Stimulated activated CD4-positive, alpha-beta T cell treated with anti-CD3 and anti-CD28 coated beads, TNF-alpha, amount 100 ng/mL, for 48 hours (primary cell): Measurements from ENCODE around the gene VEPH1.

Source experiments
- DNase-seq, 3 donors: peaks; one replicate each; pipeline ENCODE4 v3.0.0-alpha.2; 2020; ENCODE audit warnings: low read depth in 3 of 3

The VEPH1 gene

GRCh38 chr3:157477441-157477840 lies 25.8 kb downstream of the VEPH1 start:
- no peak for DNase-seq

GRCh38 chr3:157475921-157476414 lies 27.2 kb downstream of the VEPH1 start:
- DNase-seq, result no peak

DNA sequence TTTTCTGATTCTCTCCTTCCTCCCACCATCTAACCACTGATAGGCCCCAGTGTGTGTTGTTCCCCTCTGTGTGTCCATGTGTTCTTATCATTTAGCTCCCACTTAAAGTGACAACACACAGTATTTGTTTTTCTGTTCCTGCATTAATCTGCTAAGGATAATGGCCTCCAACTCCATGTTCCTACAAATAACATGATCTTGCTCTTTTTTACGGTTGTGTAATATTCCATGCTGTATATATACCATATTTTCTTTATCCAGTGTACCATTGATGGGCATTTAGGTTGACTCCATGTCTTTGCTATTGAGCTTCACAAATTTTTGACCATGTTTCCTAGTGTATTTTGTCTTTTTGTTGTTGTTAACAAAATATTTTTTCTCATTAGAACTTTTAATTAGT lies 30.6 kb downstream of the VEPH1 start:
- no peak for DNase-seq

GRCh38 chr3:157471064-157471463 lies 32.2 kb downstream of the VEPH1 start:
- no peak for DNase-seq

DNA sequence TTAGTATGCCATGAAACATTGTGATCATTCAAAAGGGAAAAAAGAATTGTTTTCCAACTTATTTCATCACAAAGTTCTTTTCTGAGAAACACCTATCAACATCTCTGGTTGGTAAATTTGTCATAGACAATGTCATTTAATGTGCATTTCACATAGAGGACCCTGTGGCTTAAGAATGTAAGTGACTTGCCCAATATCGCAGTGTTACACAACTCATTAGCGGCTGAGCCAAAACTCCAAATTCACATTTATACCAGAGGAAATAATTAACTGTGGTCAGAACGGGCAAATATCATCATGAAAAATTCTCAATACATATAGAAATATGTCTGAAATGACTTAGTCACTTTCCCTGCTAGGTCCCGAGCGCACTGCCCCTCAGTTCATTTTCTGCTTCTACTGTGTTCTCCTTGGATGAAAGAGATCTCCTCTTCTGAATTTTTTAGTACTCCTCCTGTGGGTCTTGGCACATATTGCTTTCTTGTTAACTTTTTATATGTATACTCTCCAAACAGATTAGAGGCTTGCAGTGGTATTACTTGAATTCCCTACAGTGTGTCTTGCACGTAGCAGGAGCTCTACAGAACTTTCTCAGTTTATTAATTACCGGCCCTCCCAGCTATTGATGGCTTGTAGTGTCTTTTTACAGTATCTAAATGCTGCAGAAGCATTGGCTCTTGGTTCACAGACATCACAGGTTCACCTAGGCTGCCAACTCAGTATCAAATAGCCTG lies 33.5 kb downstream of the VEPH1 start:
- DNase-seq, result no peak

- DNase-seq, result no peak
Measured at GRCh38 chr3:157467200-157467599, 36.0 kb downstream of the VEPH1 start.

DNA sequence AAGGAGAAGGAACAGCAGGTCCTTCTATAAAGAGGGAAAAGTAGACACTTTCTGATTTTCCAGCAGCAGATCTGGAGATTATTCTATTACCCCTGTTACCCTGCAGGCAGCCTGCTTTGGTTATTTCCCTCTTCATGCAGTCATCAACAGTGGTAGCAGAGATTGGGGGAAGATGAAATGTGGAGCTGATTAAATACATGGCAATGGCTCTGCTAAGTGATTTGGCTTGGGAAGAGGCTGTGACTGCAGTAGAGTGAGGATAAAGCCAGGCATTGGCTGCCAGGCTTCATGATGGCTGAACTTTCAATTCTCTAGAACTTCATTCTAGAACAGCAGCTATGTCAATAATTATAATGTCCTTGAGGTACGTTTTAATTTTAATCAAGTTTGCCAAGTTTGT lies 37.5 kb downstream of the VEPH1 start:
- DNase-seq, result no peak

DNA sequence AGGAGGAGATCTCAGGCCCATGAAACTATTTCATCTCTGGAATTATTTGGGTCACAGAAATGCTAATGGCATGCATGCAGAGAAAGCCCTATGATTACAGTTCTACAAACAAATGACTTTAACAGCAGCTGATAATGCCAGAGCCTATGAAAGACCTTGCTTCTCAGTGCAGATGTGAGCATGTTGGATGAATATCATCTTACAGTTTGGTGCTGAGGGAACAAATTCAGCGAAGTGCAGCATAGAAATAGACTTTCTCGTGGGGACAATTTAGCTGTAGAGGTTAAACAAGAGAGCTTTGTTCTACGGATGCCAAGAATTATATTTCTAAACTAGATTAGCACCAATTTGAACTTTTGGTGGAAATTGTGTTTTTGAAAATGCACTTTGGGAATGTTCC lies 38.9 kb downstream of the VEPH1 start:
- DNase-seq, result no peak

- no peak for DNase-seq
Measured at GRCh38 chr3:157463816-157464215, 39.4 kb downstream of the VEPH1 start.

DNA sequence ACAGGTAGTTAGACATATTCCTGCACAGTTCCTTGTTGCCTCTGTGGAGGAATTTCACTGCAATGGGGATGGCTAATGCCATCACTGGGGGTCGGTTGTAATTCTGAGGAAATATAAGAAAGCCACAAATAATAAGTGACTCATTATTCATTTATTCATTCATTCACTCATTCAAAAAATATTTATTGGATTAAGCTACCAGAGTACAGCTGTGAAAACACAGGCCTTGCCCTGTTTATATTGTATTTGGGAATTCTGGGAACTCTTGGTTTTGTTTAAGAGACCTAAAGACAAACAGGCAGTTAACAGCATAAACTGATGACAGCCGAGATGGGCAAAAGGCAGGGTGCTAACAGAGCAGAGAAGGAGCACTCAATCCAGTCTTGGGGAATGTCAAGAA lies 43.0 kb downstream of the VEPH1 start:
- DNase-seq, result no peak

DNA sequence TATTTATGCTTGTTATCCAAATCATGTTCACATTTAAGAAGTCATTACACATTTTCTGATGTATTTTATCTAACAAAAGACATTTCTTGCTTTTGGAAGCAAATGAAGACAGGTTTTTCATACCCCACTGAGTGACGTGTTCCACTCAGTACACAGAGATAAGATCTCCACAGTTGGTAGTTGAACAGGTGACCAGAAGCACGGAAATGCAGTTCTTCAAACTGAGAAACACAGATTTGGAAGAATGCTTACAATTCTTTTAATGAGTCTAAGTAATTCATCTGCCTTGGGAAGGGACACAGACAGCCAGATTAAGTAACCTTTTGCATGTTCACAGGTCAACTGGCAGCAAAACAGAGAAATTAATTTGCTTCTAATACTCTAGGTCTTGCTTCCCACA lies 43.5 kb downstream of the VEPH1 start:
- DNase-seq, result no peak

DNA sequence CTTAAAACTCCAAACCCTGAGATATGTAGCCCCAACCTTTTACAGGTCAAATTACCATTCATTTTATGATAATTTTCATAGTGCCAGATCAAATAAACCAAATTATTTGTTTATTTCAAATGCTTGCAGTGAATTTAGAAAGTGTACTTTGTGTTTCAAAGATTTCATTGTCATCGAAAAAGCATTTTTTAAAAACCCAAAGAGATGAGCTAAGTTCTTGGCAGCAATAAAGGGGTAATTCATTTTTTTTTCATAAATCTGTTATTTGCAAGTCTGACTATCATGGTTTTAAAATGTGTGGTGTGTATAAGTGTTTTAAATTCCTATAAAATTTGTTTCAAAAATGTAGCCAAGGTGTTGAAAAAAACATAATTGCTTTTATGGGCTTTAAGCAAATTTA lies 49.4 kb downstream of the VEPH1 start:
- DNase-seq, result no peak

GRCh38 chr3:157452097-157452496 lies 51.1 kb downstream of the VEPH1 start:
- no peak for DNase-seq

DNA sequence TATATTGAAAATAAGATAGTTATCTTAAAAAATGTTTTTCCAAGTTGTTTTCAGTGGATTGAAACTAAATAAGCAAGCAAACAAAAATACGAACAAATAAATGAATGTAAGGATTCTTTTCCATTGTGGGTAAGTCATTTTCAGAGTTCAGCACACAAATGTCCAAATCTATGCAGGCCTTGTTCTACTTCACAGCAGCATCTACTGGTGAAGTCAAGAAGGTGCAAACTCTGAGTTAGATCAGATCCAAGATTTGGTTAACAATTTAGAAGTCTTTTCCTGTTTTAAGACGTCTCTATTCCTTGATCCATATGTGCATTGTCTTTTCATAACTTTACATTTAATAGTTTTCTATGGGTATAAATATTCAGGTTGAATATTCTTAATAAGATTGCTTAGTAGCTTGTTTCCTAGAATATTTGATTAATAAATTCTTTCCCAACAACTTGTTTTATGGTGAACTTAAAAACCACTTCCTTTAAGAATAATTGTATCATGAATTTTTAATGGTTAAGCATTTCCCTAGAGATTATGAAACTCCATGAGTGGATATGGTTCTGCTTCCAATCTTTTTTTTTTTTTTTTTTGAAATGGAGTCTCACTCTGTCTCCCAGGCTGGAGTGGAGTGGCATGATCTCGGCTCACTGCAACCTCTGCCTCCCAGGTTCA lies 56.1 kb downstream of the VEPH1 start:
- DNase-seq, result no peak

DNA sequence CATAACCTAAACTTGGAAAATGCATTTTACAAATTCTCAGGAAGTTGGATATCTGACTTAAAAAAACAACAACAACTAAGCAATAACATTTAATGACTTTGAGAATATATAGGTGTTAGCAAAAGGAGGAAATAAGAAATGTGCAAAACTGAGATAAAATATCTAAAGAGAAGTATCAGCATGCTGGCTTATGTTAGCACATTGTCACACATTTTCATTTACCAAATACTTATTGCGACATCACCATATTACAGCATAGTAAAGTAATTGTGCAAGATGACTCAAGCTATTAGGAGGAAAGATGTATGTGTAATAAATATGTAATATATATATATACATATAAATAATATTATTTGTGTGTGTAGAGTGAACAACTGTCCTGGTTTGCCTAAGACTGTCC lies 57.4 kb downstream of the VEPH1 start:
- DNase-seq, result no peak

GRCh38 chr3:157444797-157445184 lies 58.4 kb downstream of the VEPH1 start:
- DNase-seq, result no peak

GRCh38 chr3:157443905-157444796 lies 59.1 kb downstream of the VEPH1 start:
- no peak for DNase-seq

GRCh38 chr3:157442729-157443128 lies 60.5 kb downstream of the VEPH1 start:
- DNase-seq, result no peak

- DNase-seq, result no peak
Measured at GRCh38 chr3:157441102-157441624, 62.1 kb downstream of the VEPH1 start.

- DNase-seq, result no peak
Measured at GRCh38 chr3:157438194-157438730, 65.0 kb downstream of the VEPH1 start.

GRCh38 chr3:157436583-157437291 lies 66.5 kb downstream of the VEPH1 start, which contains the start of gene PTX3:
Gene PTX3 (plus strand): TSS chr3:157436850. CDS start chr3:157436934, 84 bp downstream.
- no peak for DNase-seq
